Brain microvascular endothelial cell (primary cell): ENCODE results near the gene EIF5A.

Experiments
- DNase-seq: peaks from one replicate; pipeline ENCODE4 v3.0.0-alpha.2; 2020
- H3K27ac ChIP-seq: fragments of 250-450 bp; sonication (Bioruptor Pico); 2 replicates; pipeline ENCODE4 v1.5.1; 2020; ENCODE audit warnings: mild to moderate bottlenecking, moderate library complexity
- H3K27me3 ChIP-seq: fragments of 250-450 bp; sonication (Bioruptor Pico); replicated peaks from 2 replicates; pipeline ENCODE4 v1.5.1; 2020; ENCODE audit warnings: mild to moderate bottlenecking
- H3K36me3 ChIP-seq: fragments of 250-450 bp; sonication (Bioruptor Pico); replicated peaks from 2 replicates; pipeline ENCODE4 v1.5.1; 2020; ENCODE audit warnings: mild to moderate bottlenecking
- H3K4me3 ChIP-seq: 2 replicates; pipeline ENCODE4 v1.5.1; 2011; ENCODE audit warnings: low read depth, mild to moderate bottlenecking, control low read depth, low read length, moderate library complexity
- CTCF ChIP-seq: IDR thresholded peaks from 2 replicates; pipeline ENCODE4 v1.5.1; 2011; ENCODE audit warnings: low read depth, mild to moderate bottlenecking, moderate library complexity, low read length, control low read depth, inconsistent platforms; ENCODE audit errors: missing control alignments
- in situ Hi-C: cut with HindIII; loops from 2 replicates; pipeline ENCODE4 v1.10.0; 2017; ENCODE audit warnings: low sequenced_read_pairs, low pct_ligation_motif_present

Gene EIF5A

GRCh38 chr17:7347630-7348477 is 40.4 kb downstream of the EIF5A start:
- no peak overlapping the region for H3K27ac ChIP-seq
- no peak for DNase-seq
- no peaks in the 10 kb centered on the region for H3K36me3 ChIP-seq
- H3K27me3 ChIP-seq = no peaks in the 10 kb centered on the region
- H3K4me3 ChIP-seq = no peak overlapping the region
- in situ Hi-C loops = no loop called here
- no peak for TF ChIP-seq CTCF

- Histone ChIP-seq H3K36me3 (no peaks in the 10 kb centered on the region), H3K27me3 (no peaks in the 10 kb centered on the region), H3K27ac (no peak overlapping the region), H3K4me3 (no peak overlapping the region)
- TF ChIP-seq CTCF = no peak
- no peak for DNase-seq
- in situ Hi-C loops = no loop called here
Observed at GRCh38 chr17:7348478-7349242, 41.2 kb downstream of the EIF5A start.

GRCh38 chr17:7351665-7352502 is 44.5 kb downstream of the EIF5A start, which contains the start of gene KCTD11:
Gene KCTD11, plus strand, starts transcription at chr17:7352162.
- Histone ChIP-seq H3K27me3 (no peaks in the 10 kb centered on the region), H3K36me3 (no peaks in the 10 kb centered on the region), H3K27ac (peak within 1 kb of the TSS; percentile 96), H3K4me3 (peak within 1 kb of the TSS; percentile 81)
- DNase-seq = peak; percentile 83
- no peak for TF ChIP-seq CTCF
- in situ Hi-C loops = no loop called here

- TF ChIP-seq CTCF = peak; percentile 77
- no peak for DNase-seq
- Histone ChIP-seq H3K36me3 (no peaks in the 10 kb centered on the region), H3K4me3 (peak overlapping the region; percentile 81), H3K27ac (peak overlapping the region; percentile 96), H3K27me3 (no peaks in the 10 kb centered on the region)
- in situ Hi-C loops = no loop called here
Observed at GRCh38 chr17:7352503-7352889, 45.1 kb downstream of the EIF5A start.

- in situ Hi-C loops = no loop called here
- no peaks in the 10 kb centered on the region for H3K27me3 ChIP-seq
- no peak for DNase-seq
- no peak for TF ChIP-seq CTCF
- H3K36me3 ChIP-seq = no peaks in the 10 kb centered on the region
- H3K27ac ChIP-seq = no peak overlapping the region
- H3K4me3 ChIP-seq = no peak overlapping the region
Observed at GRCh38 chr17:7352910-7353635, 45.6 kb downstream of the EIF5A start.
